Measurements from ENCODE around the gene C8G. TPM values are rescaled to one million over a fixed set of nuclear protein-coding genes. Genes with fewer than 3 reads are reported as not detected.

C8G gene
- total RNA-seq, 2 donors from 2014 or later, result not detected

DNA sequence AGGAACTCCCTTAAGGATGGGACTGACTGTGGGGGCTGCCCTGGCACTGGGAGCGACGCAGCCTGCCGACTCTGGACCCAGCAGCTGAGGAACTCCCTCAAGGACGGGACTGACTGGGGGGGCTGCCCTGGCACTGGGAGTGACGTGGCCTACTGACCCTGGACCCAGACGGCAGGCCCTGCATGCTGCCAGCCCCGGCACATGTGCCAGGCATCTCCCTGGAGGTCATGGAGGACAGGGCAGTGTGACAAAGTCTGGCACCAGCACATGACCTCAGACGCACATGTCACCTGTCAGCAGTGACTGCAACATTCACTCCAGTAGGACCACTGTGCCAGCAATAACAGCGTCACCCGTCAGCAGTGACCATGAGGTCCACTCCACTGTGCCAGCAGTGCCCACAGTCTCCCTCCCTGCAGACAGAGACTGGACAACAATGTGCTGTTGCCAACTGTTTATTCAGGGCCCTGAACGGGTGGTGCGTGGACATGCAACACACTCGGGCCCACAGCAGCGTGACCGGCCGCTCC, 5.0 kb upstream of the C8G start:
- peaks cover 21 to 26% of the 10 kb centered on the region in 2 donors for H3K36me3 ChIP-seq
- WGBS, result 71% methylated on average over 16 of the region's 16 CpGs
- no peak overlapping the region for H3K27ac ChIP-seq
- no peaks in the 10 kb centered on the region for H3K4me1 ChIP-seq (replicated peaks)
- intact Hi-C loops (cut with DNase I), result no loop called here
- DNase-seq (ENCODE audit: low spot score), result no peak
- no peak overlapping the region for H3K4me3 ChIP-seq
- TF ChIP-seq POLR2AphosphoS5 (IDR thresholded peaks at IDR 0.05) (no peak), POLR2A (IDR thresholded peaks at IDR 0.05) (no peak)
- TF ChIP-seq, protein P1, sequence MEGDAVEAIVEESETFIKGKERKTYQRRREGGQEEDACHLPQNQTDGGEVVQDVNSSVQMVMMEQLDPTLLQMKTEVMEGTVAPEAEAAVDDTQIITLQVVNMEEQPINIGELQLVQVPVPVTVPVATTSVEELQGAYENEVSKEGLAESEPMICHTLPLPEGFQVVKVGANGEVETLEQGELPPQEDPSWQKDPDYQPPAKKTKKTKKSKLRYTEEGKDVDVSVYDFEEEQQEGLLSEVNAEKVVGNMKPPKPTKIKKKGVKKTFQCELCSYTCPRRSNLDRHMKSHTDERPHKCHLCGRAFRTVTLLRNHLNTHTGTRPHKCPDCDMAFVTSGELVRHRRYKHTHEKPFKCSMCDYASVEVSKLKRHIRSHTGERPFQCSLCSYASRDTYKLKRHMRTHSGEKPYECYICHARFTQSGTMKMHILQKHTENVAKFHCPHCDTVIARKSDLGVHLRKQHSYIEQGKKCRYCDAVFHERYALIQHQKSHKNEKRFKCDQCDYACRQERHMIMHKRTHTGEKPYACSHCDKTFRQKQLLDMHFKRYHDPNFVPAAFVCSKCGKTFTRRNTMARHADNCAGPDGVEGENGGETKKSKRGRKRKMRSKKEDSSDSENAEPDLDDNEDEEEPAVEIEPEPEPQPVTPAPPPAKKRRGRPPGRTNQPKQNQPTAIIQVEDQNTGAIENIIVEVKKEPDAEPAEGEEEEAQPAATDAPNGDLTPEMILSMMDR (IDR thresholded peaks at IDR 0.05), result no peak
- no peaks in the 10 kb centered on the region for H3K9me3 ChIP-seq
- no peaks in the 10 kb centered on the region for H3K27me3 ChIP-seq (replicated peaks; ENCODE audit: insufficient read depth)

DNA sequence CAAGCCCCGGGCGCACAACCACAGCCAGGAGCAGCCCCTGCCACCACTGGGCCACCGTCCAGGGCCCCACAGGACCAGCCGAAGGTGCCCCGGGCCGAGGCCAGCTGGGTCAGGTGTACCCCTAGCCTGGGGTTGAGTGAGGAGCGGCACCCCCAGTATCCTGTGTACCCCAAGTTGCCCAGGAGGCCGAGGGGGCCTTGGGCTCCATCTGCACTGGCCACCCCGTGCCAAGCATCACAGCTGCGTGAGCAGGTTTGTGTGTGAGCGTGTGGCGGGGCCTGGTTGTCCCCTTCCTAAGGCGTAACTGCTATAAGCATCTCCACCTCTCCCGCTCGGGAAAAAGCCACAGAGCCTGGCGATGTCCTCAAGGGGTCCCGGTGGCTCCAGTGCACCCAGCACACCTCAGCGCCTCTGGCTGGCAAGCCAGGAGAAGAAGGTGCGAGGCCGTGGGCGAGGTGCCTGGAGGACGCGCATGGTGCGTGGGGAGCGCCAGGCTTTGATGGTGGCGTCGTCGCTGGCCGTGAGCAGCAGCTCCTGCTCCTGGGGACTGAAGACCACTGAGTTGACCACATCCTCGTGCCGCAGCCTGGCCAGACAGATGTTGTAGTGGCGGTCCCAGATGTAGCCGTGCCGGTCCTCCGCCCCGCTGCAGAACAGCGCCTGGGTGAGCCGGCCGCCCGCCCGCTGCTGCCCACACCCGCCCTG, 4.4 kb upstream of the C8G start:
- peaks cover 21 to 26% of the 10 kb centered on the region in 2 donors for H3K36me3 ChIP-seq
- DNase-seq (ENCODE audit: low spot score), result no peak
- intact Hi-C loops (cut with DNase I), result no loop called here
- no peak overlapping the region for H3K4me3 ChIP-seq
- H3K9me3 ChIP-seq, result no peaks in the 10 kb centered on the region
- H3K27ac ChIP-seq, result no peak overlapping the region
- no peaks in the 10 kb centered on the region for H3K4me1 ChIP-seq (replicated peaks)
- TF ChIP-seq POLR2AphosphoS5 (IDR thresholded peaks at IDR 0.05) (no peak), POLR2A (IDR thresholded peaks at IDR 0.05) (no peak)
- TF ChIP-seq, protein P1 (IDR thresholded peaks at IDR 0.05), result no peak
- WGBS, result 92% methylated on average over 32 of the region's 42 CpGs
- H3K27me3 ChIP-seq (replicated peaks; ENCODE audit: insufficient read depth), result no peaks in the 10 kb centered on the region

DNA sequence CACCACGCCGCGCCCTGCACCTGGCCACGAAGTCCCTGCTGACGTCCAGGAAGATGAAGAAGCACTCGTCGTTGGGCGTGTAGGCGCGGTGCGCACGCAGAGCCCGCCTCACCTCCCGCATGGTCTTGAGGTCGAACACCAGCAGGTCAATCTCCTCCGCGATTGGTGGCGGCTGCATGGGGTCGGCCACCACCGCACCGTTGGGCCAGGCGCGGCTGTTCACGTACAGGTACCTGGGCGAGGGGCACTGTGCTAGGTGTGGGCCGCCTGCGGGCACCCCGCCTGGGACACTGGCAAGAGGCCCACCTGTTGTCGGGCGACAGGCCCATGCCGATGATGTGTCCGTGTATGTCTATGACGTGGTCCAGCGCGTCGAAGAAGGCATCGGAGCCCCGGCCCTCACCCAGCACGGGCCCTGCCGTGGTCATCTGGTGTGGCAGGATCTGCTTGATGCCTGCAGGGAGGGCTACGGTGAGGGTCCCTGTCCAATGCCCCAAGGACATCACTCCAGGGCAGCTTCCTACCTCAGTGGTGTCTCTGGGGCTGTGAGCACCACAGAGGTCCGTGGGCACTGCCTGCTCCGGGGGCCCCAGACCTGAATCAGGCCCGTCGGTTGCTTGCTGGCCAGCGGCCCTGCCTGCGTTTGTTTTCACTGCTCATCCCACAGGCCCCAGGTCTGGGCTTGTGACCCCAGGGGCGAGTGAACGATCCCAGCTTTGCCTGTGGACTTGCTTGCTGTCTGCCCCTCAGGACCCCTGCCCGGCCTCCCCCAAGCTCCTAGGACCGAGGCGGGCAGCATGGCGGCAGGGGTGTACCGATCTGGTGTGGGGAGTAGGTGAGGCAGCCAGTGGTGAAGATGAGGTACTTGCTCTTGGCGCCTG, 3.6 kb upstream of the C8G start:
- no peak for DNase-seq (ENCODE audit: low spot score)
- peaks cover 21 to 26% of the 10 kb centered on the region in 2 donors for H3K36me3 ChIP-seq
- TF ChIP-seq POLR2AphosphoS5 (IDR thresholded peaks at IDR 0.05) (no peak), POLR2A (IDR thresholded peaks at IDR 0.05) (no peak)
- TF ChIP-seq, protein P1 (IDR thresholded peaks at IDR 0.05), result no peak
- no peaks in the 10 kb centered on the region for H3K4me1 ChIP-seq (replicated peaks)
- intact Hi-C loops (cut with DNase I), result no loop called here
- 93% methylated on average over 49 of the region's 55 CpGs for WGBS
- H3K27ac ChIP-seq, result no peak overlapping the region
- H3K4me3 ChIP-seq, result no peak overlapping the region
- no peaks in the 10 kb centered on the region for H3K27me3 ChIP-seq (replicated peaks; ENCODE audit: insufficient read depth)
- no peaks in the 10 kb centered on the region for H3K9me3 ChIP-seq

DNA sequence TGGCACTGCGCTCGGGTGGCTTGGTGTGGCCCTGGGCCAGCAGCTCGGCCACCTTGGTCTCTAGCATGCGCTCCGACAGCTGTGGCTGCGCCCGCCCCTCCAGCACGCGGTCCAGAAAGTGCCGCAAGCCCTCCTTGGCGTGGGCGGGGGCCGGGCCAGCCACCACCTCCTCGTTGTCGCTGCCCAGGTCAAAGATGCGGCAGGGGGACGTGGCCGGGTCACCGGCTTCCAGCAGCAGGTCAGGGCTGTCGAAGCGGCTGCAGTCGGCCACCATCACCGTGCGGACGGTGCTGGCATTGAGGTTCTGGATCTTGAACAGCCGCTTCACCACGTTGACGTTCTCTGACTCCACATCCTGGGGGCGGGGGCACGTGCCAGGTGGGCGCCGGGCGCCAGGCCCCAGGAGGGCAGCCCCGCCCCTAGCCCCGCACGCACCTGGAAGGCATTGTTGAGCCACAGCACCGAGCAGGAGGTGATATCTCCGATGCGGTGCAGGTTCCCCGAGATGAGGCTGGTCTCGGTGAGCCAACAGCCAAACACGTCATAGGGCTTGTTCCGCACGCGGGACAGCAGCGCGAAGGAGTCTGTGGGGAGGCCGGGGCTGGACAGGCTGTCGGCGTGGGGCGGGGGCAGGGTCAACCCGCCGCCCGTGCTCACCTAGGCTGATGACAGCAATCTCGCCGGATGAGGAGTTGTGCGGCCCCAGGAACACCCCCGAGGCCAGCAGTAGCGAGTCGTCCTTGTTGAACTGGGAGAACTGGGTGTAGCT, 2.7 kb upstream of the C8G start:
- H3K27ac ChIP-seq, result no peak overlapping the region
- H3K9me3 ChIP-seq, result no peaks in the 10 kb centered on the region
- intact Hi-C loops (cut with DNase I), result no loop called here
- peaks cover 21 to 26% of the 10 kb centered on the region in 2 donors for H3K36me3 ChIP-seq
- no peaks in the 10 kb centered on the region for H3K27me3 ChIP-seq (replicated peaks; ENCODE audit: insufficient read depth)
- no peak for DNase-seq (ENCODE audit: low spot score)
- TF ChIP-seq POLR2AphosphoS5 (IDR thresholded peaks at IDR 0.05) (no peak), POLR2A (IDR thresholded peaks at IDR 0.05) (no peak)
- TF ChIP-seq, protein P1 (IDR thresholded peaks at IDR 0.05), result no peak
- H3K4me3 ChIP-seq, result no peak overlapping the region
- 85% methylated on average over 33 of the region's 60 CpGs for WGBS
- H3K4me1 ChIP-seq (replicated peaks), result no peaks in the 10 kb centered on the region

Measured in prostate gland (tissue), 2 donors.